ENCODE data around the gene ST3GAL6.

Gene ST3GAL6

DNA sequence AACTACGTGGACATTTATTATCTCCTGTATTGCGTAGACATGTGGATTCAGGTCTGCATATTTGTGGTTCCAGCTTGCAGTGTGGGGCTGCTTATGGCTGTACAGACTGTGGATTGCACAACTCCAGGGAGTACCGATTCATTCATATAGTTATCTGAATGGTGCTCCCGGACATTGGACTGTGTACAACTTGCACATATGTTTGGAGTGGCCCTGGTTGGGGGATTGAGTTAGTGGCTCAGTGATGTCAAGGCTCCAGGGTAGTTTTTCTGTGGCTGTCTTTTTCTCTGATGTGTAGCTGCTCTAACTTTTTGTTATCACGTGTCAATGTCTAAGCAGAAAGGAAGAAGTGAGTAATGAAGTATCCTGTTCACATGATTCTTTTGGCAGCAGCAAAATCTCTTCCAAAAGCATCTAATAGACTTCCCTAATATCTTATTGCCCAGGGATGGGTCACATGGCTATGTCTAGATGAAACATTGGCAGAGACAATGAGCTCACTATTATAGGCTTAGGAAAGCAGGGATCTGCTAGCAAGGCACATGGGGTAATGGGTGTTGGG is 15.8 kb downstream of the ST3GAL6 start:
- Histone ChIP-seq H3K27me3 (ENCODE audit: control insufficient read depth, low read length) (no peaks in the 10 kb centered on the region), H3K79me2 (ENCODE audit: control insufficient read depth, low read length) (no peaks in the 10 kb centered on the region), H3K4me1 (ENCODE audit: control insufficient read depth, low read length) (peaks cover 8% of the 10 kb centered on the region), H3F3A (ENCODE audit: control insufficient read depth, insufficient read depth) (no peaks in the 10 kb centered on the region), H3K36me3 (ENCODE audit: control insufficient read depth, low read length) (peaks cover 69% of the 10 kb centered on the region), H3K27ac (ENCODE audit: low read depth, low read length) (no peak overlapping the region), H3K4me2 (ENCODE audit: low read length) (no peak overlapping the region), H3K4me3 (ENCODE audit: low read length) (no peak overlapping the region), H4K20me1 (ENCODE audit: control insufficient read depth, insufficient read depth, low read depth, low read length) (no peaks in the 10 kb centered on the region), H3K9me3 (ENCODE audit: control insufficient read depth, insufficient read depth, low read length) (no peaks in the 10 kb centered on the region), H3K9me2 (replicated peaks; ENCODE audit: control insufficient read depth, low read length) (no peaks in the 10 kb centered on the region)
- TF ChIP-seq EZH2phosphoT487 (IDR thresholded peaks at IDR 0.05; ENCODE audit: borderline replicate concordance, low read length) = no peak
- TF ChIP-seq, protein P1, sequence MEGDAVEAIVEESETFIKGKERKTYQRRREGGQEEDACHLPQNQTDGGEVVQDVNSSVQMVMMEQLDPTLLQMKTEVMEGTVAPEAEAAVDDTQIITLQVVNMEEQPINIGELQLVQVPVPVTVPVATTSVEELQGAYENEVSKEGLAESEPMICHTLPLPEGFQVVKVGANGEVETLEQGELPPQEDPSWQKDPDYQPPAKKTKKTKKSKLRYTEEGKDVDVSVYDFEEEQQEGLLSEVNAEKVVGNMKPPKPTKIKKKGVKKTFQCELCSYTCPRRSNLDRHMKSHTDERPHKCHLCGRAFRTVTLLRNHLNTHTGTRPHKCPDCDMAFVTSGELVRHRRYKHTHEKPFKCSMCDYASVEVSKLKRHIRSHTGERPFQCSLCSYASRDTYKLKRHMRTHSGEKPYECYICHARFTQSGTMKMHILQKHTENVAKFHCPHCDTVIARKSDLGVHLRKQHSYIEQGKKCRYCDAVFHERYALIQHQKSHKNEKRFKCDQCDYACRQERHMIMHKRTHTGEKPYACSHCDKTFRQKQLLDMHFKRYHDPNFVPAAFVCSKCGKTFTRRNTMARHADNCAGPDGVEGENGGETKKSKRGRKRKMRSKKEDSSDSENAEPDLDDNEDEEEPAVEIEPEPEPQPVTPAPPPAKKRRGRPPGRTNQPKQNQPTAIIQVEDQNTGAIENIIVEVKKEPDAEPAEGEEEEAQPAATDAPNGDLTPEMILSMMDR (IDR thresholded peaks at IDR 0.05; ENCODE audit: low read depth, low read length, poor library complexity, severe bottlenecking) = no peak

DNA sequence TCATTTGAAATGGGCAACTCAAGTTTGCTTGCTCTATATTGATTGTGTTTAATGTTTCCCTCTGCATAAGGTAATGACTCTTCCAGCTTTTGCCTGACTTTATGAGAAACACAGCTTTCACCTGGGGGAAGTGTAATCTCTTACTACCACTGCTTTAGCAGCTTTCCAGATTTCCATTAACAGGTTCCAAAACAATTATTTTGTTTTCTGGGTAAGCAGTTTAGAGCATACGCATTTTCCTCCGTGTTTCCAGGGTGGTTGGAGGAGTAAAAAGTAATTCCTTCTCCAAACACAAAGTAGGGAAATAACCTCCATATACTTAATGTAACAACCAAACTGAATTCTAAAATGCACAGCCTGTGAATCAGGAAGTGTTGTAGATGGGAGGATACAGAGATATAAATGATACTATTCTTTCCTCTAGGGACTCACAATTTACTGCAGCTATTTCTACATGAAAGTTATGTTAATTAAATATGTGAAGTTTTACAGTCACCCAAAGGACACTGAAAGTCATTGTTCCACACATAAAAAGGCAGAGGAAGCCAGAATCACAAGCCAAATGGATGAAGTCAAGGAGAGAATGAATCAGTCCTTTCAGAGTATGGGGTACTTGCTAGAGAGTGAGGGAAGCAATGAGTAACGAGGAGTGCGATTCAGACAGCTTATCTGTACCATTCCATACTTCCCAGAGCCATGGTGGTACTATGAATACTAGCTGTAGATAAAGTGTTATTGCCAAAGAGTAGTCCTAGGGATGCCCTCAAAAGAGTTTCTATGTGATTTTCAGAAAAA is 16.6 kb downstream of the ST3GAL6 start:
- Histone ChIP-seq H3K79me2 (ENCODE audit: control insufficient read depth, low read length) (no peaks in the 10 kb centered on the region), H3K36me3 (ENCODE audit: control insufficient read depth, low read length) (peaks cover 69% of the 10 kb centered on the region), H3K4me3 (ENCODE audit: low read length) (no peak overlapping the region), H3K4me1 (ENCODE audit: control insufficient read depth, low read length) (peaks cover 8% of the 10 kb centered on the region), H3K9me2 (replicated peaks; ENCODE audit: control insufficient read depth, low read length) (no peaks in the 10 kb centered on the region), H3K27ac (ENCODE audit: low read depth, low read length) (no peak overlapping the region), H3K9me3 (ENCODE audit: control insufficient read depth, insufficient read depth, low read length) (no peaks in the 10 kb centered on the region), H3K4me2 (ENCODE audit: low read length) (no peak overlapping the region), H3F3A (ENCODE audit: control insufficient read depth, insufficient read depth) (no peaks in the 10 kb centered on the region), H4K20me1 (ENCODE audit: control insufficient read depth, insufficient read depth, low read depth, low read length) (no peaks in the 10 kb centered on the region), H3K27me3 (ENCODE audit: control insufficient read depth, low read length) (no peaks in the 10 kb centered on the region)
- TF ChIP-seq EZH2phosphoT487 (IDR thresholded peaks at IDR 0.05; ENCODE audit: borderline replicate concordance, low read length) = no peak
- TF ChIP-seq, protein P1 (IDR thresholded peaks at IDR 0.05; ENCODE audit: low read depth, low read length, poor library complexity, severe bottlenecking) = no peak

- H4K20me1 ChIP-seq (ENCODE audit: control insufficient read depth, insufficient read depth, low read depth, low read length) = no peaks in the 10 kb centered on the region
- no peaks in the 10 kb centered on the region for H3K27me3 ChIP-seq (ENCODE audit: control insufficient read depth, low read length)
- TF ChIP-seq, protein P1 (IDR thresholded peaks at IDR 0.05; ENCODE audit: low read depth, low read length, poor library complexity, severe bottlenecking) = no peak
- TF ChIP-seq EZH2phosphoT487 (IDR thresholded peaks at IDR 0.05; ENCODE audit: borderline replicate concordance, low read length) = no peak
- no peak overlapping the region for H3K4me2 ChIP-seq (ENCODE audit: low read length)
- H3K36me3 ChIP-seq (ENCODE audit: control insufficient read depth, low read length) = peaks cover 67% of the 10 kb centered on the region
- H3K79me2 ChIP-seq (ENCODE audit: control insufficient read depth, low read length) = no peaks in the 10 kb centered on the region
- peaks cover 4% of the 10 kb centered on the region for H3K4me1 ChIP-seq (ENCODE audit: control insufficient read depth, low read length)
- no peaks in the 10 kb centered on the region for H3F3A ChIP-seq (ENCODE audit: control insufficient read depth, insufficient read depth)
- H3K9me2 ChIP-seq (replicated peaks; ENCODE audit: control insufficient read depth, low read length) = no peaks in the 10 kb centered on the region
- H3K9me3 ChIP-seq (ENCODE audit: control insufficient read depth, insufficient read depth, low read length) = no peaks in the 10 kb centered on the region
- H3K4me3 ChIP-seq (ENCODE audit: low read length) = no peak overlapping the region
- no peak overlapping the region for H3K27ac ChIP-seq (ENCODE audit: low read depth, low read length)
These were observed 17.2 kb downstream of the ST3GAL6 start for GRCh38 chr3:98780343-98780742.

All from DOHH2 (cell line).